ENCODE results near the gene AADAC. TPM values are rescaled to one million over a fixed set of nuclear protein-coding genes. Genes with fewer than 3 reads are reported as not detected.
"Not testable (repeated sequence)": the region's sequence is repeated elsewhere in the genome, so short reads cannot be mapped to it uniquely, and the experiment has no call there.

The AADAC gene, protein sequence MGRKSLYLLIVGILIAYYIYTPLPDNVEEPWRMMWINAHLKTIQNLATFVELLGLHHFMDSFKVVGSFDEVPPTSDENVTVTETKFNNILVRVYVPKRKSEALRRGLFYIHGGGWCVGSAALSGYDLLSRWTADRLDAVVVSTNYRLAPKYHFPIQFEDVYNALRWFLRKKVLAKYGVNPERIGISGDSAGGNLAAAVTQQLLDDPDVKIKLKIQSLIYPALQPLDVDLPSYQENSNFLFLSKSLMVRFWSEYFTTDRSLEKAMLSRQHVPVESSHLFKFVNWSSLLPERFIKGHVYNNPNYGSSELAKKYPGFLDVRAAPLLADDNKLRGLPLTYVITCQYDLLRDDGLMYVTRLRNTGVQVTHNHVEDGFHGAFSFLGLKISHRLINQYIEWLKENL
- not detected for total RNA-seq

DNA sequence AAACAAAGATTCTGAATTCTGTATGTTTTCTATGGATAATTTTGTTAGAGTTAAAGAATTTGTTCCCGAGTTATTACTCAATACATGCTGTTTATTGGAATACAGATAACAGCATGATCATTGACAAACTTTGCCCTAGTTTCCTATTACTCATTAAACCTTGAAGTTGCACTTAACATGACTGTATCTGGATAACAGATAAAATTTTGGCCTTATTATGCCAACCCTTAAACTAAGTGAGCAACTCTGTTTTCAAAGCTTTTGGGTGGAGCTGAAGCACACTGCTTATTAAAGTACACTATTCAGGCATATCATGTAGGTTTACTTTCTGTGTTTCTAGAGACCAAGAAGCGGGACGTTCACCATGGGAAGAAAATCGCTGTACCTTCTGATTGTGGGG lies at the start of gene AADAC:
Gene AADAC, plus strand, starts transcription at position 318 of the 400 bp plus-strand sequence. Its CDS starts 47 bp downstream, at position 365.
- Histone ChIP-seq H3K9me3 (no peaks in the 10 kb centered on the region), H3K4me1 (ENCODE audit: control insufficient read depth in 1 of 2, low read depth in 2 of 2) (no peaks in the 10 kb centered on the region), H3K27me3 (replicated peaks; ENCODE audit: insufficient read depth) (no peaks in the 10 kb centered on the region), H3K27ac (no peak within 1 kb of the TSS), H3K4me3 (no peak within 1 kb of the TSS), H3K36me3 (no peaks in the 10 kb centered on the region)
- no peak for DNase-seq (ENCODE audit: low spot score)
- no peak for ATAC-seq (ENCODE audit: insufficient number of reproducible peaks, low FRiP score, low read depth)
- TF ChIP-seq, protein P1, sequence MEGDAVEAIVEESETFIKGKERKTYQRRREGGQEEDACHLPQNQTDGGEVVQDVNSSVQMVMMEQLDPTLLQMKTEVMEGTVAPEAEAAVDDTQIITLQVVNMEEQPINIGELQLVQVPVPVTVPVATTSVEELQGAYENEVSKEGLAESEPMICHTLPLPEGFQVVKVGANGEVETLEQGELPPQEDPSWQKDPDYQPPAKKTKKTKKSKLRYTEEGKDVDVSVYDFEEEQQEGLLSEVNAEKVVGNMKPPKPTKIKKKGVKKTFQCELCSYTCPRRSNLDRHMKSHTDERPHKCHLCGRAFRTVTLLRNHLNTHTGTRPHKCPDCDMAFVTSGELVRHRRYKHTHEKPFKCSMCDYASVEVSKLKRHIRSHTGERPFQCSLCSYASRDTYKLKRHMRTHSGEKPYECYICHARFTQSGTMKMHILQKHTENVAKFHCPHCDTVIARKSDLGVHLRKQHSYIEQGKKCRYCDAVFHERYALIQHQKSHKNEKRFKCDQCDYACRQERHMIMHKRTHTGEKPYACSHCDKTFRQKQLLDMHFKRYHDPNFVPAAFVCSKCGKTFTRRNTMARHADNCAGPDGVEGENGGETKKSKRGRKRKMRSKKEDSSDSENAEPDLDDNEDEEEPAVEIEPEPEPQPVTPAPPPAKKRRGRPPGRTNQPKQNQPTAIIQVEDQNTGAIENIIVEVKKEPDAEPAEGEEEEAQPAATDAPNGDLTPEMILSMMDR (IDR thresholded peaks at IDR 0.05) = no peak

DNA sequence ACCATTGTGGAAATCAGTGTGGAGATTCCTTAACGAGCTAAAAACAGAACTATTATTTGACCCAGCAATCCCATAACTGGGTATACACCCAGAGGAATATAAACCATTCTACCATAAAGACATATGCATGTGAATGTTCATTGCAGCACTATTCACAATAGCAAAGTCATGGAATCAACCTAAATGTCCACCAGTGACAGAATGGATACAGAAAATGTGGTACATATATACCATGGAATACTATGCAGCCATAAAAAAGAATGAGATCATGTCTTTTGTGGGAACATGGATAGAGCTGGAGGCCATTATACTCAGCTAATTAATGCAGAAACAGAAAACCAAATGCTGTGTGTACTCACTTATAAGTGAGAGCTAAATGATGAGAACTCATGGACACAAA lies 49.2 kb upstream of the AADAC start:
- H3K36me3 ChIP-seq; H3K27me3 ChIP-seq (replicated peaks; ENCODE audit: insufficient read depth); H3K4me3 ChIP-seq; ATAC-seq (ENCODE audit: insufficient number of reproducible peaks, low FRiP score, low read depth); H3K9me3 ChIP-seq; H3K27ac ChIP-seq; DNase-seq (ENCODE audit: low spot score); H3K4me1 ChIP-seq (ENCODE audit: control insufficient read depth in 1 of 2, low read depth in 2 of 2): not testable (repeated sequence)

DNA sequence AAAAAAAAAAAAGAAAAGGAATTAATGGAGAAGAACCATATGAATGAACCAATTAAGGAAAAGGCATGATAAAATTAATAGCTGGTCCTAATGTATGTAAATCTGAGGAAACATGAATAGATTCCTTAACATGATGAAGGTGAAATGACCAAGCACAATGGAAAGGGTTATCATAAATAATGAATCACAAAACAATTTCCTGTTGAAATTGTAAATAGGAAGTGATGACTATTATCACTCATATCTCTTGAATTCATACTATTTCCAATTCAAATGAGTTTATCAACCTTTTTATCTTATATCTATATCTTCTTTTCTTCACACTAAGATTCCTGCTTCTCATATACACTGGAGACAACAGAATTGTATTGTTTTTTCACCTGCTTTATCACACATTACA lies 48.2 kb upstream of the AADAC start:
- no peaks in the 10 kb centered on the region for H3K9me3 ChIP-seq
- H3K36me3 ChIP-seq = no peaks in the 10 kb centered on the region
- no peaks in the 10 kb centered on the region for H3K27me3 ChIP-seq (replicated peaks; ENCODE audit: insufficient read depth)
- H3K27ac ChIP-seq = no peak overlapping the region
- no peak overlapping the region for H3K4me3 ChIP-seq
- TF ChIP-seq, protein P1 (IDR thresholded peaks at IDR 0.05) = no peak
- ATAC-seq (ENCODE audit: insufficient number of reproducible peaks, low FRiP score, low read depth) (no peak), DNase-seq (ENCODE audit: low spot score) (no peak)
- H3K4me1 ChIP-seq (ENCODE audit: control insufficient read depth in 1 of 2, low read depth in 2 of 2) = peaks cover 12 to 13% of the 10 kb centered on the region in 2 donors

DNA sequence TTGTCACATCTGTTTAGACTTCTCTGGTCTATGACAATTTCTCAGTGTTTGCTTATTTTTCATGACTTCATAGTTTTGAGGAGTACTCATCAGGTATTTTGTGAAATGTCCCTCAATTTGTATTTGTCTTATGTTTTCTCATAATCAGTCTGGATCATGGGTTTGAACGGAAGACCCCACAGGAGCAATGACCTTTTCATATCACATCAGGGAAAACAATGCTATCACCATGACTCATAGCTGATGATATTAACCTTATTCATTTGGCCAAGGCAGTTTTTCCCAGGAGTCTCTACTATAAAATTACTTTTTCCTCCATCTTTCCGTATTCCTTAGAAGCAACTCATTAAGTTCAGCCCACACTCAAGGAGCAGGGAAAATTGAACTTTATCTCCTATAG lies 47.5 kb upstream of the AADAC start:
- ATAC-seq (ENCODE audit: insufficient number of reproducible peaks, low FRiP score, low read depth) (no peak), DNase-seq (ENCODE audit: low spot score) (no peak)
- Histone ChIP-seq H3K36me3 (no peaks in the 10 kb centered on the region), H3K4me1 (ENCODE audit: control insufficient read depth in 1 of 2, low read depth in 2 of 2) (peaks cover 20 to 21% of the 10 kb centered on the region in 2 donors), H3K27me3 (replicated peaks; ENCODE audit: insufficient read depth) (no peaks in the 10 kb centered on the region), H3K4me3 (no peak overlapping the region), H3K27ac (no peak overlapping the region), H3K9me3 (no peaks in the 10 kb centered on the region)
- TF ChIP-seq, protein P1 (IDR thresholded peaks at IDR 0.05) = no peak

DNA sequence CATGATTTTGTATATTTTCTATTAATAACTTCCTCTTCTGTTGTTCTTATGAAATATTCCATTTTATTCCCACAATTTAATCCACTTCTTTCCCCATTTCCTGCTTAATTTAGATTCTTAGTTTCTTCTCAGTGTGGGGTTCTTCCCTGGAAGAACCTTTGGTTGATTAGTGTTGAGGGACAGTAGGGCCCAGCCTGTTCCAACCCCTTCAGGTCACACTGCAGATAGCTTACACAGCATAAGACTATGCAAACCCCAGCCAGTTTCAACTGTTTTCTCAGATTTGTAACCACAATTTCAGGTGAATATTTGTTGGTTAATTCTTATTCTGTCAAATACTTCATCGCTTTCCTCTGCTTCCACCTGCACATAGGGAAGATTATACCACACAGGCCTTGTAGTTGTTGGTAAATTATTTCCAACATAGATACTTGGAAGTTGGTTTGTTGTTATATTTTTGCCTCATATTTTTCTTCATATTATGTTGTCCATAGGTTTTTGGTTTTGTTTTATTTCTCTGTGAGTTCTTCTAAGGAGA lies 45.5 kb upstream of the AADAC start:
- DNase-seq (ENCODE audit: low spot score) = no peak
- Histone ChIP-seq H3K4me1 (ENCODE audit: control insufficient read depth in 1 of 2, low read depth in 2 of 2) (peaks cover 26 to 34% of the 10 kb centered on the region in 2 donors), H3K4me3 (no peak overlapping the region), H3K27me3 (replicated peaks; ENCODE audit: insufficient read depth) (no peaks in the 10 kb centered on the region), H3K9me3 (no peaks in the 10 kb centered on the region), H3K27ac (no peak overlapping the region), H3K36me3 (no peaks in the 10 kb centered on the region)
- TF ChIP-seq, protein P1 (IDR thresholded peaks at IDR 0.05) = no peak
- no peak for ATAC-seq (ENCODE audit: insufficient number of reproducible peaks, low FRiP score, low read depth)

All from thoracic aorta (tissue), 2 donors.